Measurements from ENCODE around the gene FIGN.

Gene FIGN

GRCh38 chr2:163717993-163718680 lies 17.7 kb downstream of the FIGN start:
- peaks cover under 1% of the 10 kb centered on the region for H3K36me3 ChIP-seq (ENCODE audit: insufficient read depth, insufficient read length, low read length)
- no peaks in the 10 kb centered on the region for H3K9me3 ChIP-seq (ENCODE audit: insufficient read depth, low read length)
- no peaks in the 10 kb centered on the region for H3K4me1 ChIP-seq (ENCODE audit: insufficient read depth, insufficient read length)
- DNase-seq (ENCODE audit: low read depth, low spot score) = no peak
- no peak overlapping the region for H3K9ac ChIP-seq (ENCODE audit: insufficient read length, low read depth)
- no peak overlapping the region for H3K4me3 ChIP-seq (ENCODE audit: insufficient read length, low read depth)
- no peaks in the 10 kb centered on the region for H3K27me3 ChIP-seq (ENCODE audit: insufficient read depth, insufficient read length)
- TF ChIP-seq SUZ12 (IDR thresholded peaks at IDR 0.05; ENCODE audit: extremely low read depth, insufficient read depth, insufficient read length) = no peak

- H3K4me3 ChIP-seq (ENCODE audit: insufficient read length, low read depth) = no peak overlapping the region
- no peaks in the 10 kb centered on the region for H3K27me3 ChIP-seq (ENCODE audit: insufficient read depth, insufficient read length)
- H3K4me1 ChIP-seq (ENCODE audit: insufficient read depth, insufficient read length) = no peaks in the 10 kb centered on the region
- no peak for DNase-seq (ENCODE audit: low read depth, low spot score)
- no peaks in the 10 kb centered on the region for H3K9me3 ChIP-seq (ENCODE audit: insufficient read depth, low read length)
- no peak overlapping the region for H3K9ac ChIP-seq (ENCODE audit: insufficient read length, low read depth)
- TF ChIP-seq ZNF274 (IDR thresholded peaks at IDR 0.05; ENCODE audit: low read depth, low read length) (no peak), SUZ12 (IDR thresholded peaks at IDR 0.05; ENCODE audit: extremely low read depth, insufficient read depth, insufficient read length) (no peak), YY1 (IDR thresholded peaks at IDR 0.05; ENCODE audit: insufficient read depth, insufficient read length) (no peak)
- no peaks in the 10 kb centered on the region for H3K36me3 ChIP-seq (ENCODE audit: insufficient read depth, insufficient read length, low read length)
Measured at GRCh38 chr2:163717515-163717914, 18.3 kb downstream of the FIGN start.

- TF ChIP-seq ZNF274 (IDR thresholded peaks at IDR 0.05; ENCODE audit: low read depth, low read length) (no peak), YY1 (IDR thresholded peaks at IDR 0.05; ENCODE audit: insufficient read depth, insufficient read length) (no peak), SUZ12 (IDR thresholded peaks at IDR 0.05; ENCODE audit: extremely low read depth, insufficient read depth, insufficient read length) (no peak)
- H3K4me1 ChIP-seq (ENCODE audit: insufficient read depth, insufficient read length) = no peaks in the 10 kb centered on the region
Measured at GRCh38 chr2:163716101-163716500, 19.7 kb downstream of the FIGN start.

GRCh38 chr2:163715668-163716067 lies 20.1 kb downstream of the FIGN start:
- Histone ChIP-seq H3K36me3 (ENCODE audit: insufficient read depth, insufficient read length, low read length) (no peaks in the 10 kb centered on the region), H3K4me3 (ENCODE audit: insufficient read length, low read depth) (no peak overlapping the region), H3K27me3 (ENCODE audit: insufficient read depth, insufficient read length) (no peaks in the 10 kb centered on the region), H3K9me3 (ENCODE audit: insufficient read depth, low read length) (no peaks in the 10 kb centered on the region), H3K4me1 (ENCODE audit: insufficient read depth, insufficient read length) (no peaks in the 10 kb centered on the region), H3K9ac (ENCODE audit: insufficient read length, low read depth) (no peak overlapping the region)
- no peak for TF ChIP-seq ZNF274 (IDR thresholded peaks at IDR 0.05; ENCODE audit: low read depth, low read length)
- TF ChIP-seq YY1 (IDR thresholded peaks at IDR 0.05; ENCODE audit: insufficient read depth, insufficient read length) = no peak
- TF ChIP-seq SUZ12 (IDR thresholded peaks at IDR 0.05; ENCODE audit: extremely low read depth, insufficient read depth, insufficient read length) = no peak
- no peak for DNase-seq (ENCODE audit: low read depth, low spot score)

More at GRCh38 chr2:163716101-163716500, 19.7 kb downstream of the FIGN start:
- H3K9me3 ChIP-seq (ENCODE audit: insufficient read depth, low read length) = no peaks in the 10 kb centered on the region
- H3K9ac ChIP-seq (ENCODE audit: insufficient read length, low read depth) = no peak overlapping the region
- DNase-seq (ENCODE audit: low read depth, low spot score) = no peak
- no peak overlapping the region for H3K4me3 ChIP-seq (ENCODE audit: insufficient read length, low read depth)
- H3K36me3 ChIP-seq (ENCODE audit: insufficient read depth, insufficient read length, low read length) = no peaks in the 10 kb centered on the region
- H3K27me3 ChIP-seq (ENCODE audit: insufficient read depth, insufficient read length) = no peaks in the 10 kb centered on the region

GRCh38 chr2:163715199-163715598 lies 20.6 kb downstream of the FIGN start:
- H3K36me3 ChIP-seq (ENCODE audit: insufficient read depth, insufficient read length, low read length) = no peaks in the 10 kb centered on the region
- DNase-seq (ENCODE audit: low read depth, low spot score) = no peak
- no peak overlapping the region for H3K9ac ChIP-seq (ENCODE audit: insufficient read length, low read depth)
- TF ChIP-seq YY1 (IDR thresholded peaks at IDR 0.05; ENCODE audit: insufficient read depth, insufficient read length) = no peak
- TF ChIP-seq SUZ12 (IDR thresholded peaks at IDR 0.05; ENCODE audit: extremely low read depth, insufficient read depth, insufficient read length) = no peak
- TF ChIP-seq ZNF274 (IDR thresholded peaks at IDR 0.05; ENCODE audit: low read depth, low read length) = no peak
- H3K4me1 ChIP-seq (ENCODE audit: insufficient read depth, insufficient read length) = no peaks in the 10 kb centered on the region
- no peak overlapping the region for H3K4me3 ChIP-seq (ENCODE audit: insufficient read length, low read depth)
- no peaks in the 10 kb centered on the region for H3K9me3 ChIP-seq (ENCODE audit: insufficient read depth, low read length)
- no peaks in the 10 kb centered on the region for H3K27me3 ChIP-seq (ENCODE audit: insufficient read depth, insufficient read length)

- TF ChIP-seq ZNF274 (IDR thresholded peaks at IDR 0.05; ENCODE audit: low read depth, low read length) (no peak), YY1 (IDR thresholded peaks at IDR 0.05; ENCODE audit: insufficient read depth, insufficient read length) (no peak), SUZ12 (IDR thresholded peaks at IDR 0.05; ENCODE audit: extremely low read depth, insufficient read depth, insufficient read length) (no peak)
- Histone ChIP-seq H3K27me3 (ENCODE audit: insufficient read depth, insufficient read length) (no peaks in the 10 kb centered on the region), H3K9me3 (ENCODE audit: insufficient read depth, low read length) (no peaks in the 10 kb centered on the region), H3K4me3 (ENCODE audit: insufficient read length, low read depth) (no peak overlapping the region), H3K9ac (ENCODE audit: insufficient read length, low read depth) (no peak overlapping the region), H3K4me1 (ENCODE audit: insufficient read depth, insufficient read length) (no peaks in the 10 kb centered on the region), H3K36me3 (ENCODE audit: insufficient read depth, insufficient read length, low read length) (no peaks in the 10 kb centered on the region)
- no peak for DNase-seq (ENCODE audit: low read depth, low spot score)
Measured at GRCh38 chr2:163713534-163714311, 22.1 kb downstream of the FIGN start.

GRCh38 chr2:163711699-163712098 lies 24.1 kb downstream of the FIGN start:
- Histone ChIP-seq H3K4me3 (ENCODE audit: insufficient read length, low read depth) (no peak overlapping the region), H3K9ac (ENCODE audit: insufficient read length, low read depth) (no peak overlapping the region), H3K4me1 (ENCODE audit: insufficient read depth, insufficient read length) (no peaks in the 10 kb centered on the region), H3K36me3 (ENCODE audit: insufficient read depth, insufficient read length, low read length) (no peaks in the 10 kb centered on the region), H3K27me3 (ENCODE audit: insufficient read depth, insufficient read length) (no peaks in the 10 kb centered on the region), H3K9me3 (ENCODE audit: insufficient read depth, low read length) (no peaks in the 10 kb centered on the region)
- DNase-seq (ENCODE audit: low read depth, low spot score) = no peak
- no peak for TF ChIP-seq SUZ12 (IDR thresholded peaks at IDR 0.05; ENCODE audit: extremely low read depth, insufficient read depth, insufficient read length)
- TF ChIP-seq YY1 (IDR thresholded peaks at IDR 0.05; ENCODE audit: insufficient read depth, insufficient read length) = no peak
- no peak for TF ChIP-seq ZNF274 (IDR thresholded peaks at IDR 0.05; ENCODE audit: low read depth, low read length)

Measured in NT2/D1 (cell line).